GM13976 (cell line): Measurements from ENCODE around the gene MBNL2.

ENCODE experiments used
- DNase-seq: peaks from one replicate; pipeline ENCODE4 v3.0.0; 2012; ENCODE audit warnings: low spot score
- in situ Hi-C: fragments of 300-500 bp; cut with MboI; formaldehyde crosslinking; loops from one replicate; pipeline ENCODE4 v1.12.0; 2022; ENCODE audit warnings: low sequenced_read_pairs, mixed read lengths, inconsistent platforms; ENCODE audit not compliant: unreplicated experiment
- TF ChIP-seq, protein P1 (sequence below): IDR thresholded peaks from 2 replicates; pipeline ENCODE4 v1.5.1; 2012; ENCODE audit warnings: borderline replicate concordance, mild to moderate bottlenecking; ENCODE audit not compliant: insufficient read depth; ENCODE audit errors: extremely low read depth, missing control alignments, control extremely low read depth

MBNL2 gene

GRCh38 chr13:97328222-97328790 lies 106.2 kb downstream of the MBNL2 start:
- TF ChIP-seq, protein P1, sequence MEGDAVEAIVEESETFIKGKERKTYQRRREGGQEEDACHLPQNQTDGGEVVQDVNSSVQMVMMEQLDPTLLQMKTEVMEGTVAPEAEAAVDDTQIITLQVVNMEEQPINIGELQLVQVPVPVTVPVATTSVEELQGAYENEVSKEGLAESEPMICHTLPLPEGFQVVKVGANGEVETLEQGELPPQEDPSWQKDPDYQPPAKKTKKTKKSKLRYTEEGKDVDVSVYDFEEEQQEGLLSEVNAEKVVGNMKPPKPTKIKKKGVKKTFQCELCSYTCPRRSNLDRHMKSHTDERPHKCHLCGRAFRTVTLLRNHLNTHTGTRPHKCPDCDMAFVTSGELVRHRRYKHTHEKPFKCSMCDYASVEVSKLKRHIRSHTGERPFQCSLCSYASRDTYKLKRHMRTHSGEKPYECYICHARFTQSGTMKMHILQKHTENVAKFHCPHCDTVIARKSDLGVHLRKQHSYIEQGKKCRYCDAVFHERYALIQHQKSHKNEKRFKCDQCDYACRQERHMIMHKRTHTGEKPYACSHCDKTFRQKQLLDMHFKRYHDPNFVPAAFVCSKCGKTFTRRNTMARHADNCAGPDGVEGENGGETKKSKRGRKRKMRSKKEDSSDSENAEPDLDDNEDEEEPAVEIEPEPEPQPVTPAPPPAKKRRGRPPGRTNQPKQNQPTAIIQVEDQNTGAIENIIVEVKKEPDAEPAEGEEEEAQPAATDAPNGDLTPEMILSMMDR: no peak
- in situ Hi-C loops: no loop called here
- DNase-seq: no peak

- DNase-seq: no peak
- TF ChIP-seq, protein P1: no peak
- in situ Hi-C loops: no loop called here
Observed at GRCh38 chr13:97329331-97329730, 107.2 kb downstream of the MBNL2 start.

GRCh38 chr13:97330448-97330847 lies 108.3 kb downstream of the MBNL2 start:
- no peak for DNase-seq
- in situ Hi-C loops: no loop called here
- TF ChIP-seq, protein P1: no peak

DNA sequence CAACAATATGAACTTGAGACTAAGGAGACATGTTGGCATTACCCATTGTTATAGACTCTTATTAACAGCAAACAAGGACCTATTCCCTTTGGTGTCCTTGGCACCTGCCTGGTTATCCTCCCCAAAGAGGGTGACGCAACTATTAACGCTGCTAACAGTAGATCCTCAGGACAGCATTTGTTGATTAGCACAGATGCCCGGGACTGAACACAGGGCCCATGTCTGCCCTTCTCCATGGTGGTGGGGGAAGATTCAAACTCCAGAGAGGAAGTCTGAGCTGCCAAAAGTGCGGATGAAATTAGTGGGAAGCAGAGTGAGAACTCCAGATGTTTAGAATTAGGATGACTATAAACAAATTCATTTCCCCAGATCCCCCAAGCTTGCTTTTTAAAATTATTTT lies 110.6 kb downstream of the MBNL2 start:
- no peak for DNase-seq
- in situ Hi-C loops: no loop called here
- TF ChIP-seq, protein P1: no peak

DNA sequence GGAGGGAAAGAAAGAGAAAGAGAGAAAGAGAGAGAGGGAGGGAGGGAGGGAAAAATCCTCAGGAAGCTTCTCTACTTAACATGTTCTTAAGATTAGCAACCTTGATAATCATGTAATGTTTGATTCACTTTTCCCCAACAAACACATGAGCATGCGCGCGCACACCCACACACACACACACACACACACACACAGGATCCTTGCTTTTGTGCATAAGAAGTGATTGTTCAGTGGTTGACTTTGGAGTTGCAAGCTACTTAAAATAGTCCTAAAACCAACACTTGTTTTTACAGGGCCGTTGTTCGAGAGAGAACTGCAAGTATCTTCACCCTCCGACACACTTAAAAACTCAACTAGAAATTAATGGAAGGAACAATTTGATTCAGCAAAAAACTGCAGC lies 111.8 kb downstream of the MBNL2 start:
- DNase-seq: no peak
- in situ Hi-C loops: no loop called here
- TF ChIP-seq, protein P1: no peak

GRCh38 chr13:97334690-97335089 lies 112.6 kb downstream of the MBNL2 start:
- no peak for DNase-seq
- TF ChIP-seq, protein P1: no peak
- in situ Hi-C loops: no loop called here

DNA sequence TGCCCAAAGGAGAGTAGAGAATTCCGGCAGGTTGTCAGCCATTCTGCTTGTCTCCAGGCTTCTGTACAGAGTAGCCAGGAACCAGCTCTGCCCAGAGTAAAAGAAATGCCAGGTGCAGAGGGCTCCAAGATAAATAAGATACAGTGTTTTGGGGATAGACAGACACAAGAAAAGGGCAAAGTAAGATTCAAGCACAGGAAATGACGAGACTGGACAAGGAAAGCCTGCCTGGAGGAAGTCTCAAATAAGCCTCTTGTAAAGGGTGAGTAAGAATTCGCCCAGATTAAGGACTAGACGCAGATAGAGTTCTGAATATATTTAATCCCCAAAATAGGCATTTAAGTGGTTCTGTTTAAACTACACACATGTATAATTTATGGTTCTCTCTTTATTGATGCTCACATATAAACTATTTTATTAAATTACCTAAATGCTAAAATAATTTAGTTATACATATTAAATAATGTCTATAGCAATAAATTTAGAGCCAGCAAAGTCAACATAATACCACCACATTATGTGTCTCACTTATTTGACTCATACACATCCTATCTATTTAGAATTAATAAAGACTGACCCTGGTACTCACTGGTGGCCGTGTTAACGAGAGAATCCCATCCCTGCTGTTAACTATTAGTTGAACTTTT lies 113.5 kb downstream of the MBNL2 start:
- in situ Hi-C loops: no loop called here
- TF ChIP-seq, protein P1: no peak
- DNase-seq: no peak
